Loucy (cell line): ENCODE measurements around the gene ACOXL.

Source experiments
- H2AFZ ChIP-seq: fragments of 200-600 bp; sonication (generic); 2 replicates; pipeline ENCODE4 v1.6.0; 2016; ENCODE audit warnings: antibody characterized with exemption, mild to moderate bottlenecking, low read length, moderate library complexity
- H3F3A ChIP-seq: fragments of 200-600 bp; 2 replicates; pipeline ENCODE4 v1.6.0; 2016; ENCODE audit warnings: antibody characterized with exemption, low read depth, mild to moderate bottlenecking
- H3K27me3 ChIP-seq: fragments of 200-600 bp; sonication (generic); 2 replicates; pipeline ENCODE4 v1.6.1; 2014; ENCODE audit warnings: low read length, mild to moderate bottlenecking; ENCODE audit not compliant: insufficient read depth, poor library complexity, severe bottlenecking
- H3K36me3 ChIP-seq: fragments of 200-600 bp; sonication (generic); 2 replicates; pipeline ENCODE4 v1.6.1; 2016; ENCODE audit warnings: low read length; ENCODE audit not compliant: insufficient read depth
- H3K4me1 ChIP-seq: fragments of 200-600 bp; sonication (generic); 2 replicates; pipeline ENCODE4 v1.5.1; 2014; ENCODE audit warnings: low read length, mild to moderate bottlenecking; ENCODE audit not compliant: insufficient read depth, poor library complexity, severe bottlenecking
- H3K4me2 ChIP-seq: fragments of 200-600 bp; sonication (generic); 2 replicates; pipeline ENCODE4 v1.6.0; 2014; ENCODE audit warnings: antibody characterized with exemption, low read length, low read depth, mild to moderate bottlenecking; ENCODE audit not compliant: poor library complexity, severe bottlenecking
- H3K4me3 ChIP-seq: fragments of 200-600 bp; sonication (generic); 2 replicates; pipeline ENCODE4 v1.5.1; 2014; ENCODE audit warnings: low read length, mild to moderate bottlenecking, mixed read lengths; ENCODE audit not compliant: poor library complexity, severe bottlenecking
- H3K79me2 ChIP-seq: fragments of 200-600 bp; sonication (generic); 2 replicates; pipeline ENCODE4 v1.6.1; 2014; ENCODE audit warnings: low read length; ENCODE audit not compliant: insufficient read depth
- H3K9ac ChIP-seq: fragments of 200-600 bp; sonication (generic); 2 replicates; pipeline ENCODE4 v1.6.0; 2014; ENCODE audit warnings: mild to moderate bottlenecking, low read depth, low read length, moderate library complexity; ENCODE audit not compliant: poor library complexity, severe bottlenecking
- H3K9me2 ChIP-seq: fragments of 200-600 bp; sonication (generic); replicated peaks from 2 replicates; pipeline ENCODE4 v1.6.1; 2016; ENCODE audit warnings: low read depth, low read length, mixed read lengths
- H3K9me3 ChIP-seq: fragments of 200-600 bp; sonication (generic); 2 replicates; pipeline ENCODE4 v1.6.1; 2014; ENCODE audit warnings: mild to moderate bottlenecking, antibody characterized with exemption, low read length, low read depth; ENCODE audit not compliant: insufficient read depth
- H4K20me1 ChIP-seq: fragments of 200-600 bp; sonication (generic); 2 replicates; pipeline ENCODE4 v1.6.0; 2014; ENCODE audit warnings: antibody characterized with exemption, low read length, mild to moderate bottlenecking; ENCODE audit not compliant: insufficient read depth, poor library complexity, severe bottlenecking
- CTCF ChIP-seq: fragments of 200-600 bp; sonication (generic); conservative IDR thresholded peaks from 2 replicates; pipeline ENCODE4 v1.5.1; 2014; ENCODE audit warnings: mild to moderate bottlenecking, antibody characterized with exemption, low read length
- EZH2phosphoT487 ChIP-seq: fragments of 200-600 bp; IDR thresholded peaks from 2 replicates; pipeline ENCODE4 v1.6.1; 2018; ENCODE audit warnings: antibody characterized with exemption, mild to moderate bottlenecking, moderate library complexity, borderline replicate concordance

ACOXL gene

GRCh38 chr2:111135910-111136297 lies 403.5 kb downstream of the ACOXL start:
- H3K79me2 ChIP-seq, result peaks cover 55% of the 10 kb centered on the region
- H3K9ac ChIP-seq, result peak overlapping the region; percentile 58
- peak overlapping the region; percentile 24 for H3K4me3 ChIP-seq
- peak overlapping the region; percentile 70 for H3K4me2 ChIP-seq
- H3K9me3 ChIP-seq, result no peaks in the 10 kb centered on the region
- H3K36me3 ChIP-seq, result peaks cover 4% of the 10 kb centered on the region; the same call in 1 of the 2 replicates
- no peak overlapping the region for H2AFZ ChIP-seq
- H3K27me3 ChIP-seq, result no peaks in the 10 kb centered on the region
- peaks cover 72% of the 10 kb centered on the region for H3K4me1 ChIP-seq
- H3K9me2 ChIP-seq, result no peaks in the 10 kb centered on the region
- no peaks in the 10 kb centered on the region for H4K20me1 ChIP-seq
- H3F3A ChIP-seq, result peaks cover 4% of the 10 kb centered on the region; the same call in 1 of the 2 replicates
- peak; percentile 63 for TF ChIP-seq CTCF
- no peak for TF ChIP-seq EZH2phosphoT487

GRCh38 chr2:111138839-111139238 lies 406.5 kb downstream of the ACOXL start:
- H3K9me3 ChIP-seq, result no peaks in the 10 kb centered on the region
- H2AFZ ChIP-seq, result no peak overlapping the region
- no peak overlapping the region for H3K9ac ChIP-seq
- peaks cover 4% of the 10 kb centered on the region; the same call in 1 of the 2 replicates for H3K36me3 ChIP-seq
- no peak overlapping the region for H3K4me2 ChIP-seq
- TF ChIP-seq EZH2phosphoT487 (no peak), CTCF (no peak)
- H3K9me2 ChIP-seq, result no peaks in the 10 kb centered on the region
- no peaks in the 10 kb centered on the region for H3F3A ChIP-seq
- peaks cover 59% of the 10 kb centered on the region for H3K79me2 ChIP-seq
- no peak overlapping the region for H3K4me3 ChIP-seq
- H3K4me1 ChIP-seq, result peaks cover 69% of the 10 kb centered on the region
- no peaks in the 10 kb centered on the region for H4K20me1 ChIP-seq
- H3K27me3 ChIP-seq, result no peaks in the 10 kb centered on the region

DNA sequence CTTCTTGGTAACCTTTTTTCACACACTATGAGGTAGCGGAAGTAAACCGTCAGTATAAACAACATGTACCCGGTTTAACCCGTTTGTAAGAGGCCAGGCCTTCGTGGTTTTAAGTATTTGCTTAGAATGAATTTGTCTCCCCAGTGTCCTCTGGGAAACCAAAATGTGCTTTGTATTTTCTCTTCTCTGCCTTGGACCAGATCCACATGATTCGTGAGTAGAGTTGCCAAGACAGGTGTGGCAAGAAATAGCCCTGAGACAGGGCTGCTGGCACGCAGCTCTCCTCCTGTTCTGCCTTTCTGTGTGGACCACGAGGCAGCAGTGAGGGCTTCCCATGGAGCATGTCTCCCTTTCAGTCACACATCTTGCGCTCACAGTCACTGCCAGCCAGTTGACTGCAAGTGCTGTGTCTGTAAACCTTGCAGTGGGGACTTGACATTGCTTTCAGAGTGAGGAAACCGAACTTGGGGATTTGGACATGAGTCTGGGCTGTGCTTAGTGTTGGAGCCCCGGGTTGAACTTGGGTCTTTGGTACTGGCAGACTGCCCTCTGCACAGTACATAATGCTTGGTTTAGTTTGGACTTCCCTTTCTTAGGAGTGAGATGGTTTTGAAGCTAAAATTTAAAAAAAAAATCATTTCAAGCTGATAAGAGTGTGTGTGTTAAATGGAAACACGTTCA lies 407.4 kb downstream of the ACOXL start:
- Histone ChIP-seq H3K27me3 (no peaks in the 10 kb centered on the region), H4K20me1 (no peaks in the 10 kb centered on the region), H3K4me3 (no peak overlapping the region), H3K4me1 (peaks cover 69% of the 10 kb centered on the region), H3K9me2 (no peaks in the 10 kb centered on the region), H3K9ac (no peak overlapping the region), H3K36me3 (peaks cover 4% of the 10 kb centered on the region; the same call in 1 of the 2 replicates), H3K4me2 (peak overlapping the region; percentile 1), H3K9me3 (no peaks in the 10 kb centered on the region), H3F3A (no peaks in the 10 kb centered on the region), H2AFZ (no peak overlapping the region), H3K79me2 (peaks cover 55% of the 10 kb centered on the region)
- TF ChIP-seq CTCF (no peak), EZH2phosphoT487 (no peak)
